NCI-H2107 treated with DMSO at 0.1 percent for 48 hours (cell line): ENCODE measurements around the gene ACYP1.

Source experiments
- DNase-seq: peaks from one replicate; lab custom pipeline; 2025; ENCODE audit not compliant: unreplicated experiment; lab: John Stamatoyannopoulos, UW

The ACYP1 gene

DNA sequence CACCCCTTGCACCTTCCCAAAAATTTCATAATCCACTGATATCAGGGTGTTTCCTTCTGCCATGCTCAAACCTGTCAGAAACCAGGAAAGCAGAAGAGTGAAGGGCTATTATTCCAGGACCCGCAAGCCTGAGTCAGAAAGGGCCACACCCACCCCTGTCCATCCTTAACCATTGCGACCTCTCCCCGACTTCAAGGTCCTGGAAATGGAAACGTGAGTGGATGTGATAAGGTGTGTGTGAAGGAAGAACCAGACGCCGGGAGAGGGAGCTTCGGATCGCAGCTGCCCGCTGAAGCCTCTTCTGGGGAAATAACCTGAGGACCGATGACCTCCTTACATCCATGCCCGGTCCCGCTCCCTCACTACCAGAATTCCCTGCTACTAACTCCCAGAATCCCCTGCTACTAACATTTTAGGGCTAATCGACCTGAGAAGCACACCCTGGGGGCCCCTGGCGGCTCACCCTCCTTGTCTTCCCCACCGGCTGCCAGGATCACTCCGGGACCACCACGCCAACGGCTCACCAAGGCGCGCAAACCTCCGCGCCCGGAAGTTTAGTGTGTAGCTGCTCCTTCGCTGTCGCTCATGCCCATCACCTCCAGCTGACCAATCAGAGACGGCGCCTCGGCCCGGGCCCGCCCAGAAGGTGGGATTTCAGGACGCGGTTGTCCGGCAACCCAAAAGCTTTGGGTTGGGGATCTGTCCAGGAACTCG, at the start of gene ACYP1:
Gene ACYP1, minus strand, starts transcription at position 534 of the 714 bp plus-strand sequence. Its CDS starts 471 bp downstream, at position 63.
- peak; percentile 93 for DNase-seq

DNA sequence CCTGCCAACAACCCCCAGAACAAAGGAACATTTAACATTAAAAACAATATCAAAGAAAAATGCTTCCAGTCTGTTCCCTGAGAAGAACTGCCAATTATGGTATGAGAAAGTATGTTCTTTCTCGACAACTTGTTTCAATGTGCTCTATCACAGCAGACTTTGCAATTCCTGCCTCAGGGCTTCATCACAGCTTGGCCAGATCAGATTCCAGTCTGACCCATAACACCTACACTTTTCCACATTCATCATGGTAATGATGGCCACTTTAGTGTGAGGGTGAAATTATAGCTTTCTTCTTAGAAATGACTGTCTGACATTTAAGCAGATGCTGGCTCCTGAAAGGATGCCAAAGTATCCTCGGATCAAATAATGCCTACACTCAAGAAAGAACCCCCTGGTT, 46.1 kb upstream of the ACYP1 start:
- DNase-seq: no peak

DNA sequence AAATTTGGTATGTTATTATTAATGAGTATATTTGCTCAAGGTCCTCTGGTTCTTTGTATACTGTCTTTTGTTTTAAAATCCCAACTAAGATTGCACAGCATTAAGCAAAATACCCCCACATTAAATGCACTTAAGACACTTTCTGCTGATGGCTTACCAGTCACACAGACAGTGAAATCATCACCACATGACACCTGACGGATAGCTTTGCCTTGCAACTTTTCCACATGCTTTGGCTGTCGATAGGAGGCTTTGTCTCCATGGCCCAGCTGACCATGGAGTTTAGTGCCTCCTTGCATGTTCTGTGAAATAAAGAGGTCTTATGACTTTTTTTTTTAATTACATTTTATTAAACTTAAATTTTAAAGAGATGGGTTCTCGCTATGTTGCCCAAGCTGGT, 43.4 kb upstream of the ACYP1 start:
- DNase-seq: no peak

DNA sequence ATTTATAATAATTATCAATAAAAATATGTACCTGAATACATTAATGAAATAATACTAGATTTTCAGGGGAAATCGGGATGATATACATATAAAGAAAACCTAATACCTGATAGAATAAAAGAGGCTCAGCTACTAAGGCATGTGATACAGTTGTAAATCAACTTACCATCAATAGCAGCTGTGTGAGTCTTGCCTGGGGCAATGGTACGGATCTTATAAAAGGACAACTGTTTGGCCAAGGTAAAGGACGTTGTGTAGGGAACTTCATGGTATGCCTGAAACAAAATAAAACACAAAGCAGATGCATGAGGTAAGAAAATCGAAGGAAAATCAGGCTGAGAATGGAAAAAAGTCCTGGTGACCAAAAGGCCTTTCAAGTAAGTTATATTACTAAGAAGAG, 37.7 kb upstream of the ACYP1 start:
- DNase-seq: no peak

DNA sequence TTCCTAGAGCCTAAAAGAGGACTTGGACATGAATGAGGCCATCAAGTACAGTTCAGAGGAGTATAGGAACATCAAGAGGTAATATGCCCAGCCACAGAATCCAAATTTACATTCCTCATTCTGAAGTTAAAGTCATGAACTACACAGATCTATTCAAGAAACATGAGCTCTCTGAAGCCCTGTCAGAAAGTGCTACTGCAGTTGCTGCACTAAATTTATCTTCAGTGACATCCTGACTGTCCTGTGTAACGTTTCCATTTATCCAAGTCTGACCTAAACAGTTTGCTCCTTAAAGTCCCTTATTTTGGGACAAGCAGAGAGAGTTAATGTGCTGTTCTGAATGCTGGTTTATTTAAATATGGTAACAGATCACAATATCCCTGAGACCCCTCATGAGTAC, 34.9 kb upstream of the ACYP1 start:
- DNase-seq: no peak

DNA sequence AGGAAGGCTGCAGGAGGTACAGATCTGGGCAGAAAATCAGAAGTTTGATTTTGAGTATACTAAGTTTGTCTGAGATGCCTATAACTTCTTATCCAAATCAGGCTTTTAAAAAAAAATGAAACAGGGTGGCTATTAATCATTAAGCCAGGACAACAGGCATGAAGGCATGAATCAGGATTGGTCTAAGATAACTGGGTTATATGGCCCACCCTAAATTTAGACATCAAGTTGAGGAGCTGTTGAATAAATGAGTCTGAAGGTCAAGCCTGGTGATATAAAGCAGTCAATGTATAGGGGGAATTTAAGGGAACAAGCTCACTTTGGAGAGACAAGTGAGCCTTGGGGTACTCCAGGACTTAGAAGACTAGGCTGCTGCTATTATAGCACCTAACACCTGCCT, 34.4 kb upstream of the ACYP1 start:
- DNase-seq: no peak

DNA sequence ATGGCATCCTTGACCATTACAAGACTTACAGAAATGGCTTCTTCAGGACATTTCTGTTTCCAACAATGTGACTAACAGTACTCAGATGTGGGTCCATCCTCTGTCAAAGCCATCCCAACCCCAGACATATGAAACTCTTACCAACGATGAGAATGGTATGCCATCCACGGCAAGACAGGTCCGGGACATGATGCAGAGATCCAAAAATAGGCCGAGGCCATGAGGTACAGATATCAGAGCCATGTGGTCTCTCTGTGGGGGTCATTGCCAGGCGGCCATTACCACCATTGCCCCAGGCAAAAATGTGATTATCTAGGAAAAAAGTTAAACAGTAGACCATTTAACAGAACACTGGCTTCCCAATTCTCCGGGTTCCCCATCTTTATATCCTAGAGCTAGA, 33.1 kb upstream of the ACYP1 start:
- DNase-seq: no peak

DNA sequence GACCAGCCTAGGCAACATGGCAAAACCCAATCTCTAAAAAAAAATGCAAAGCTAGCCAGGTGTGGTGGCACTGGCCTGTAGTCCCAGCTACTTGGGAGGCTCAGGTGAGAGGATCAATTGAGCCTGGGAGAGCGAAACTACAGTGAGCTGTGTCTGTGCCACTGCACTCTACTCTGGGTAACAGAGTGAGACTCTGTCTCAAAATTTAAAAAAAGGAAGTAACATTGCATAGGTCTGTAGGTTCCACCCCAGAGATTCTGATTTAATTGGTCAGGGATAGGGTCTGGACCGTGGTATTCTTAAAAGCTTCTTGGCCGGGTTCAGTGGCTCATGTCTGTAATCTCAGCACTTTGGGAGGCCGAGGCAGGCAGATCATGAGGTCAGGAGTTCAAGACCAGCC, 31.9 kb upstream of the ACYP1 start:
- no peak for DNase-seq

DNA sequence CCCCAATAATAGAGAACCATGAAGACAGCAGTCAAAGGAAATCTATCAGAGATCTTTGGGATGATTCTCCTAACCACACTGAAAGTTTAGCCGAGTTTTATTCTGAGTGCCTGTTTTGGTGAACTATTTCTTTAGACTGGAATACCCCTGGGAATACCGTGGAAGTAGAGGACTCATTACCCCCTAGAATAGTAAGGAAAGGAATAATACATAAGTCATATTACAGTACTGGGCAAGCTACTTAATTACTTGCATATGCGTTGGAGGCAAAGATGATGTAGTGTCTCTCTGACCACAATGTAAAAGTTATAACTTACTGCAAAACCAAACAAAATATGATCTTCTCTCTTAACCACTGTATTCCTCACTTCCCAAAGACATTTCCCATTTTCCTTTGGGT, 31.1 kb upstream of the ACYP1 start:
- no peak for DNase-seq

DNA sequence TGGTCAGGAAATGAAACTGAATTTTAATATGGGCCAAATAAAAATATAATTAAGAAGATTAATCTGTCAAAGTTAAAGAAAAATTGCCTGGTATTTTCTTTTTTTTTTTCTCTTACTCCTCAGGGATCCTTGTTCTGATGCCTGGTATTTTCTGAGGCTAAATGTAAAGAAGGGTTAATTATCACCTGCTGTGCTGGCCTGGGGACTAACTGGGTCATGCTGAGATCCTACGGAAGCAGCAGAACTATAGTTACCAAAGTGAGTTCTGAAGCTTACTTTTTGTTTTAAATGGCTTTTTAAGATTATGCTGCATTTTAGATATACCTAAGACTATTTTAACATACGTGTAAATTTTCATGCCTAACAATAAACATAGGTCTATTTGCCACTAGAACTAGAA, 28.9 kb upstream of the ACYP1 start:
- no peak for DNase-seq

DNA sequence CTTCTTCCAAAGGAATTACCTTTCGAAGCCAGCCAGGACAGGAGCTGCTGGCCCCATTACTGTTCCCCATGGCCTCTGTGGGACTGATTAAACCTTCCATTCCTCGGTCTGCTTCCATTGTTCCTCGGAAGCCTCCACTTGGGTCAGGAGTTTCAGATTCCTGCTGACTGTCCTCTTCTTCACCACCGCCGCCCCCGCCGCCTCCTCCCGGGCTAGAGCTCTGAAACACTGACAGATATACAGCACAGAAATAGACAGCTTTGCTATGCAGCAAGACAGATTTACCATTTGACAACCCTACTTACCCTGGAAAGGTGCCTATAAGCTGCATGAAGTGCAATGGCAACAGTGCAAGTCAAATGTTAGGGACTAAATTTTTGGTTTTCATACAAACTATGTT, 27.4 kb upstream of the ACYP1 start:
- no peak for DNase-seq

DNA sequence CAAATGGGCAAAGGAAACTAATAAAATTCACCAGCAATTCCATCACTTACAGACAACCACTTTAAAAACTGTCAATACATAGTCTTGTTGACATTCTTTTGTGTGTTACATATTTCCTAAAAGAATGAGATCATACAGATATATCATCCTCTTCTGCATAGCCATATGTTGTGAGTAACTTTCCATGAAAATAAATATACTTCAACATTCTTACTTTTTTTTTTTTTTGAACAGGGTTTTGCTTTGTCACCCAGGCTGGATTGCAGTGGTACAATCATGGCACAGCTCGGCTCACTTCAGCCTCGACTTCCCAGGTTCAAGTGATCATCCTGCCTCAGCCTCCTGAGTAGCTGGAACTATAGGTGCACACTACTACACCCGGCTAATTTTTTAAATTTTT, 26.5 kb upstream of the ACYP1 start:
- no peak for DNase-seq

DNA sequence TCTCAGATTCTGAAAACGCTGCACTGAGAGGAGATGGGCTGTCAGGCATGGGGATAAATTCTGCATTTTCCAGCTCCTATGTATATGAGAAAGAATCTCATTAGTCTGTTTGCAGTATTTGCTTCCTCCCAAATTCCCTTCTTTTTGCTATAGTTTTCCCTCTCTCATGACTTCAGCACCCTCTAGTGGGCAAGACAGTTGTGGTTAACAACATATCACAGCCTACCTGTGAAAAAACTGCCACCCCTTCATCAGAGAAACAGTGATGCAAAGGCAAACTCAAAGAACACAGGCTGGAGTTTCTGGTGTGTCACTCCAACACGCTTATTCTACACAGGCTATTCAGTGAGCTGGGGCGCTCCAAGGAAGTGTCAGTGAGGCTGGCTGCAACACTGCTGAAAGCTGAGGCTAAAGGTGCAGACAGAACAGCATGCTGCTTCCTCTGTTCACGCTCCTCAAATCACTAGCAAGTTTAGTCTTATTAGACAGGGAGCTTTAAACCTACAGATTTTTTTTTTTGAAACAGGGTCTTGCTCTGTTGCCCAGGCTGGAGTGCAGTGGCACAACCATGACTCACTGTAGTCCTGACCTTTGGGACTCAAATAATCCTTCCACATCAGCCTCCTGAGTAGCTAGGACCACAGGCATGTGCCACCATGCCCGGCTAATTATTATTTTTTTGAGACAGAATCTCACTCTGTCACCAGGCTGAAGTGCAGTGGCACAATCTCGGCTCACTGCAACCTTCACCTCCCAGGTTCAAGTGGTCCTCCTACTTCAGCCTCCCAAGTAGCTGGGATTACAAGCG, 24.9 kb upstream of the ACYP1 start:
- DNase-seq: peak; percentile 77

DNA sequence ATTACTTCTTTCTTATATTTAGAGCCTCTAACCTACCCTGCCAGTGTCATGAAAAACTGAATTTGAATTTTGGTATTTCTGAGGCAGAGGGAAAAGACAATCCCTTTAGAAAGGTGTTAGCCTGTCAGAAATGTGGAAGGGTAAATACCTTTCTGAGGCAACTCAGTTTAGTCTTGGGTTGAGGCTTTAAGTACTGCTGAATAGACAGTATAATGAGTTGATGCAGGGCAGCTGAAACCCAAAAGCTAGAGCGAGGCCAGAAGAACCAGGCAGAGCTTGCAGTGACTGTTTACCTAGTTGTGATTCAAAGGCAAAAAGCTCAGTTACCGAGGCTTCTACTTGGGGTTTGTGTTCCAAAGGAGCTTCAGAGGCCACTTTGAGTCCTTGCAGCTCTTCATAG, 24.3 kb upstream of the ACYP1 start:
- no peak for DNase-seq

DNA sequence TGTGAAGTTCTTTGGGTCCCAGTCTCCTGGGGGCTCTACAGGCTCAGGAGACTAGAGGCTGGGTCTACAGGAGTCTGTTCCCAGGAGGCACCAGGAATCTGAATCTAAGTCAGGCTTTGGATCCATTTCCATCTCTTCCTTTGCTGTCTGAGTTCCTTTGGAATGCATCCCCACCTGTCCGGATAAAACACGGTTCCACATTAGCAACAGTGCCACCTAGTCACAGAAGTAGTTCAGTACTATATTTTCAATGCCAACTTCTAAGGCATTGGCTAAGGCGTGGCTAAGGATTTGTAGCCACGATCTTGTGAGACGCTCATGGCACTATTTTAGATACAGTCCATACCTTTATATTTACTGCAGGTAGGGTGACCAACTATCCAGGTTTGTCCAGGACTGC, 20.7 kb upstream of the ACYP1 start:
- peak; percentile 26 for DNase-seq

DNA sequence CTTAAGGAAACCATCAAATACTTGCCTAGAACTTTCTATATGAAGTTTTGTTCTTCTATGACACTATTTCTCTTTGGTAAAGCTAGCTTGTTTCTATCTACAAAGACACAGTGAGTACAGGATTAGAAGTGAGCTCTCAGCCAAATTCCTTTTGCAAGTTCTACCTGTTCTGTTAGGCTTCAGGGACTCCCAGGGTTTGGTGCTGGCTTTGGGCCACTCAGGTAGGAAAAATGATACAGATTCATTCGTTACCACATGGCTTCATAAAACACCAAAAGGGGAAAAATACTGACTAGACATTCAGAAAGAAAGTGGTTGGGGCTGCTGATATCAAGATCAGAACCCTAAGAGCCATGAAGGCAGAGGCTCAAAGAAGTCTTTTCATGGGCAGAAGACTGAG, 19.4 kb upstream of the ACYP1 start:
- no peak for DNase-seq

DNA sequence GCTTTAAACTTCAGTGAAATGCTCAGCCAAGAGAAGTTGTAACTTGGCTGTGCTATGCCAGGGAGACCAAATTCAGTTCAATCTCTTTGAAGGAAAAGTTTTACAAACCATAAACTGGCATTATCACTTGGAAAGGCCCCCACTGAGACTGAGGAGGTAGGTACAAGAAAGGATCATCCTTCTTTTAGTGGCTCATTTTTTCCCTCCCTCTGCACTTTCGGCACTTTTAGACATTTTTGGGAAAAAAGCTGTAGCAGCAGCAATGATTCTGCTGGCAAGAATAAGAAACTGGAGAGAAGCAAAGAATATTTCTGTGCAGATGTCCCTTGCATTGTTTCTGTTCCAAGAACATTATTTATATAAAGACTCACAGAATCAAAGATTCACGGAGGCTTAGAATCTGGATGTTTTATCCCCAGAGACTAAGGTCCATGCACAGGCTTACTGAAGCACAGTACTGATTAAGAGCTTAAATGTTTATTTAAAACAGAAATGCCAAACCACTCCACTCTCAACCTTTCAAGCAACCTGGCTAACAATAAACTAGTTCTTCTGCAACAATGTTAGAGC, 17.9 kb upstream of the ACYP1 start:
- no peak for DNase-seq

DNA sequence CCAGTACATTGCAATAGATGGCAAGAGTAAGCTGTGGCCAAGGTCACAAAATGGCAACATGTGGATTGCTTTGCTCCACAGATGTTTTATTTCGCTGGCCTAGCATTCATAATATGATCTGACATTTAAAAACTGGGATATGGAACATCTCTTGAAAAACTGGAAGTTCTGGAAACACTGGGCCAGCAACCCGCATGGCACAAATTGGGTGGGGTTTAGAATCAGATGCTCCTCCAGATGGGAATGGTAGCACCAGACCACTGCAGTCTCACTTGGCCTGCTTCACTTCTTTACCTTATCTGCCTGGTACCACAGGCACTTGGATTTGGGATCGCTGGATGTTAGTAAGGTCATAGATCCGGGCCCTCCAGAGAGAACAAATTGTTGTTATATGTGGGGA, 15.7 kb upstream of the ACYP1 start:
- no peak for DNase-seq

DNA sequence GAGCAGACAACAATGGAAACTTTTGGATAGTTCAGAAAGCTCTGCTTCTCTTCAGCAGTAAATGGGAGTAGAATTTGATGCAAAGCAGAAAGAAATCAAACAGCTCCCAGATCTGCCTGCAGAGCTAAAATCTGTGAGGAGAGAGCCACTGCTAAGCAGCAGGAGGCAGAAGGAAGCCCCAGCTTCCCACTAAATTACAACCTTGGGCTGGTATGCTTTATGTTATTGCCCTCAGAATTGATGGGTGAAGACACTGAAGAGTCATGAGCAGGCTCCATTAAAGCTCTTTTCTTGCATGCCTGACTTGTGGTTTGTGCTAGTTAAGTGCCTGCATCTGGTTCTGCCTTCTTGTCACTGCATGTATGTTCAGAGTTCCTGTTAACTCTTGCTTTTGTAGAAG, 14.0 kb upstream of the ACYP1 start:
- DNase-seq: peak; percentile 21

DNA sequence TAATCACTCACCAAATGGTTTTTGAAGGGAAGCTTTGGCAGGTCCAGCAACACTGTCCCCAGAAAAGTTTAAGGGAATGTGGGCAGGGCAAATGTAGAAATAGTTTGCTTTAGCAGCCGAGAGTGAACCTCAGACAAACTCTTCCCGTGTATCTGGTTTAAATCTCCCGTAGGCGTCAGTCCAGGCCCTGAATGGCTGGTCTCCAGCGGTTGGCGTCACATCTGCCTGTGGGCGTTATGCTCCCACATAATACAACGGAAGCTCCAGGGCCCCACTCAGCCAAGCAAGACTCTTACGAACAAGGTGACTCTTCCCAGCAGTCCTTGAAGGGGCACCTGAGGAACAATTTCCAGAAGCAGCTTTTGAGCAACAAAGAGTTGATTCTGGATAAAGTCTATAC, 6.6 kb upstream of the ACYP1 start:
- DNase-seq: no peak

DNA sequence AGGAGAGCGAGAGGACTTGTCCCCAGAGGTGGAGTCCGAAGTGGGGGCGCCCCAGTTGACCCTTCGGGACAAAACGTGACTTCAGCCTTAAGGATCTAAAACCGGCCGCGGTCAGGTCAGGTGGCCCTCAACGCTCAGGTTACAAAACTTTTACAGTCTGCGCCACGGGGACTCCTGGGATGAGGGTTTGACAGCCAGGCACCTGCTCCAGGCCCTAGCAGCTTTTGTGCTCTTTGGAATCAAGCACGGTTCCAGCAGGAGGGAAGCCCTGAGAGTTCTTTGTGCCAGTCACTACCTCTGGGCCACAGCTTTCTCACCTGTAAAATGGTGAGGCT, 6.0 kb upstream of the ACYP1 start:
- peak; percentile 95 for DNase-seq

DNA sequence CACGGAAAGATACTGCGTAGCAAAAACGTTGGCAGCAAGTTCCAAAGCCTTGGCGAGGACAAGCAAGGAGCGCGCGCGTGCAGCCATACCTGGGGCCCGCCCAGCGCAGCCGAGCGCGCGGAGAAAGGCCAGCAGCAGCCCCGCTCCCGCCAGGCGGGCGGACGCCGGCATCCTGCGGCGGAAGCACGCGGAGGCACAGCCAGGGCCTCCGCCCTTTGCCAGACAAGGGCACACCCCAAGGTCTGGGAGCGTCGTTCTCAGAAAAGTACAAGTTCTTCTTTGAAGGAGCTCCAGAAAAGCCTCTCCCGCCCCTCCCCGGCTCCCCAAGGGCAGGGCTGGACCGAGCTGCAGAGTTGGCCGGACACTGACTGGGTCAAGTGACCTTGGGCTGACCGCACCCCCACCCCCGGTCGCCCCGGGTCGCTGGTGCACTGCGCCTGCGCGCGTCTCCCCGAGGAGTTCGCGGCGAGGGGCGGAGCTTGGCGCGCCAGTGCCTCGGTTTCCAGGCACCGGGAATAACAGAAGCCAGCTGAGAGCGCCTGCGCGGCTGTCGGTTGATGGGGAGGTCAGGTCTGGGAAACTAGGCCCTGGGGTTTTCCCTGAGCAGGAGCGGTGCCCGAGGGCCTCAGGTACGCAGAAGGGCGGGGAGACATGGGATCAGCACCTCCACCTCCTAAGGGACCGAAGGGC, 5.4 kb upstream of the ACYP1 start, which contains the start of gene ZC2HC1C:
Gene ZC2HC1C, plus strand, starts transcription at position 521 of the 690 bp plus-strand sequence. CDS start 933 bp downstream, outside the sequence.
- peak; percentile 98 for DNase-seq
